ENCODE results near the gene PRICKLE2.

Gene PRICKLE2

DNA sequence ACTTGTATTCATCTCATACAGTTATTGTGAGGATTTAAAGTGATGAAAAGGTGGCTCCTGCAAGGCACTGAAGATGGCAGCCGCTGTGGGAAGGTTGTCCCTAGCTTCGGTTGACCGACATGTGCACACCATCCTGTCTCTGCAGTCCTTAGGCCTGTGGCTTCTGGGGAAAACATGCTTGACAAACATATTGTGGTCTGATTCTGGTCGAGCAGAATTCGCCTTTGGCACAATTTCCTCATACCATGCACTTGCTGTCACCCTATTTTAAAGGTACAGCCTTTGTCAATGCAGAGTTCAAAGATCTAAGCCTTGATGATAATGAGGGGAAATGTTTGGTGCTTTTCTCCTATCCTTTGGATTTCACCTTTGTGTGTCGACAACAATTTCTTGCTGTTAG, 50.9 kb downstream of the PRICKLE2 start:
- H3K36me3 ChIP-seq (ENCODE audit: control insufficient read depth in 2 of 2, insufficient read depth in 1 of 2, low read length in 2 of 2): no peaks in the 10 kb centered on the region
- CTCF ChIA-PET: no interaction called here
- TF ChIP-seq, protein P1, sequence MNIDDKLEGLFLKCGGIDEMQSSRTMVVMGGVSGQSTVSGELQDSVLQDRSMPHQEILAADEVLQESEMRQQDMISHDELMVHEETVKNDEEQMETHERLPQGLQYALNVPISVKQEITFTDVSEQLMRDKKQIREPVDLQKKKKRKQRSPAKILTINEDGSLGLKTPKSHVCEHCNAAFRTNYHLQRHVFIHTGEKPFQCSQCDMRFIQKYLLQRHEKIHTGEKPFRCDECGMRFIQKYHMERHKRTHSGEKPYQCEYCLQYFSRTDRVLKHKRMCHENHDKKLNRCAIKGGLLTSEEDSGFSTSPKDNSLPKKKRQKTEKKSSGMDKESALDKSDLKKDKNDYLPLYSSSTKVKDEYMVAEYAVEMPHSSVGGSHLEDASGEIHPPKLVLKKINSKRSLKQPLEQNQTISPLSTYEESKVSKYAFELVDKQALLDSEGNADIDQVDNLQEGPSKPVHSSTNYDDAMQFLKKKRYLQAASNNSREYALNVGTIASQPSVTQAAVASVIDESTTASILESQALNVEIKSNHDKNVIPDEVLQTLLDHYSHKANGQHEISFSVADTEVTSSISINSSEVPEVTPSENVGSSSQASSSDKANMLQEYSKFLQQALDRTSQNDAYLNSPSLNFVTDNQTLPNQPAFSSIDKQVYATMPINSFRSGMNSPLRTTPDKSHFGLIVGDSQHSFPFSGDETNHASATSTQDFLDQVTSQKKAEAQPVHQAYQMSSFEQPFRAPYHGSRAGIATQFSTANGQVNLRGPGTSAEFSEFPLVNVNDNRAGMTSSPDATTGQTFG (tag by site-specific recombination; IDR thresholded peaks at IDR 0.05; ENCODE audit: borderline replicate concordance): no peak
- TF ChIP-seq, protein P2, sequence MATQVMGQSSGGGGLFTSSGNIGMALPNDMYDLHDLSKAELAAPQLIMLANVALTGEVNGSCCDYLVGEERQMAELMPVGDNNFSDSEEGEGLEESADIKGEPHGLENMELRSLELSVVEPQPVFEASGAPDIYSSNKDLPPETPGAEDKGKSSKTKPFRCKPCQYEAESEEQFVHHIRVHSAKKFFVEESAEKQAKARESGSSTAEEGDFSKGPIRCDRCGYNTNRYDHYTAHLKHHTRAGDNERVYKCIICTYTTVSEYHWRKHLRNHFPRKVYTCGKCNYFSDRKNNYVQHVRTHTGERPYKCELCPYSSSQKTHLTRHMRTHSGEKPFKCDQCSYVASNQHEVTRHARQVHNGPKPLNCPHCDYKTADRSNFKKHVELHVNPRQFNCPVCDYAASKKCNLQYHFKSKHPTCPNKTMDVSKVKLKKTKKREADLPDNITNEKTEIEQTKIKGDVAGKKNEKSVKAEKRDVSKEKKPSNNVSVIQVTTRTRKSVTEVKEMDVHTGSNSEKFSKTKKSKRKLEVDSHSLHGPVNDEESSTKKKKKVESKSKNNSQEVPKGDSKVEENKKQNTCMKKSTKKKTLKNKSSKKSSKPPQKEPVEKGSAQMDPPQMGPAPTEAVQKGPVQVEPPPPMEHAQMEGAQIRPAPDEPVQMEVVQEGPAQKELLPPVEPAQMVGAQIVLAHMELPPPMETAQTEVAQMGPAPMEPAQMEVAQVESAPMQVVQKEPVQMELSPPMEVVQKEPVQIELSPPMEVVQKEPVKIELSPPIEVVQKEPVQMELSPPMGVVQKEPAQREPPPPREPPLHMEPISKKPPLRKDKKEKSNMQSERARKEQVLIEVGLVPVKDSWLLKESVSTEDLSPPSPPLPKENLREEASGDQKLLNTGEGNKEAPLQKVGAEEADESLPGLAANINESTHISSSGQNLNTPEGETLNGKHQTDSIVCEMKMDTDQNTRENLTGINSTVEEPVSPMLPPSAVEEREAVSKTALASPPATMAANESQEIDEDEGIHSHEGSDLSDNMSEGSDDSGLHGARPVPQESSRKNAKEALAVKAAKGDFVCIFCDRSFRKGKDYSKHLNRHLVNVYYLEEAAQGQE (tag by site-specific recombination; IDR thresholded peaks at IDR 0.05): no peak
- no peak for TF ChIP-seq ZNF37A (tag by site-specific recombination; IDR thresholded peaks at IDR 0.05)
- TF ChIP-seq ZNF175 (tag by site-specific recombination; IDR thresholded peaks at IDR 0.05): no peak
- TF ChIP-seq TRIM28 (IDR thresholded peaks at IDR 0.05; ENCODE audit: borderline replicate concordance, low read length): no peak
- no peak for TF ChIP-seq ZNF571 (tag by site-specific recombination; IDR thresholded peaks at IDR 0.05)
- TF ChIP-seq ZNF416 (tag by site-specific recombination; IDR thresholded peaks at IDR 0.05): no peak
- no peak for TF ChIP-seq ZNF138 (tag by site-specific recombination; IDR thresholded peaks at IDR 0.05; ENCODE audit: borderline replicate concordance)
- TF ChIP-seq ZNF549 (tag by site-specific recombination; IDR thresholded peaks at IDR 0.05): no peak
- TF ChIP-seq ZNF174 (tag by site-specific recombination; IDR thresholded peaks at IDR 0.05): no peak
- TF ChIP-seq, protein P3, sequence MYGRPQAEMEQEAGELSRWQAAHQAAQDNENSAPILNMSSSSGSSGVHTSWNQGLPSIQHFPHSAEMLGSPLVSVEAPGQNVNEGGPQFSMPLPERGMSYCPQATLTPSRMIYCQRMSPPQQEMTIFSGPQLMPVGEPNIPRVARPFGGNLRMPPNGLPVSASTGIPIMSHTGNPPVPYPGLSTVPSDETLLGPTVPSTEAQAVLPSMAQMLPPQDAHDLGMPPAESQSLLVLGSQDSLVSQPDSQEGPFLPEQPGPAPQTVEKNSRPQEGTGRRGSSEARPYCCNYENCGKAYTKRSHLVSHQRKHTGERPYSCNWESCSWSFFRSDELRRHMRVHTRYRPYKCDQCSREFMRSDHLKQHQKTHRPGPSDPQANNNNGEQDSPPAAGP (tag by site-specific recombination; IDR thresholded peaks at IDR 0.05): no peak
- TF ChIP-seq ZNF112 (tag by site-specific recombination; IDR thresholded peaks at IDR 0.05): no peak
- TF ChIP-seq SCRT2 (tag by site-specific recombination; IDR thresholded peaks at IDR 0.05): no peak
- TF ChIP-seq REPIN1 (tag by site-specific recombination; IDR thresholded peaks at IDR 0.05; ENCODE audit: low read depth): no peak
- TF ChIP-seq ZNF248 (tag by site-specific recombination; IDR thresholded peaks at IDR 0.05): no peak
- TF ChIP-seq KLF9 (tag by site-specific recombination; IDR thresholded peaks at IDR 0.05; ENCODE audit: low read depth): no peak
- TF ChIP-seq, protein P4, sequence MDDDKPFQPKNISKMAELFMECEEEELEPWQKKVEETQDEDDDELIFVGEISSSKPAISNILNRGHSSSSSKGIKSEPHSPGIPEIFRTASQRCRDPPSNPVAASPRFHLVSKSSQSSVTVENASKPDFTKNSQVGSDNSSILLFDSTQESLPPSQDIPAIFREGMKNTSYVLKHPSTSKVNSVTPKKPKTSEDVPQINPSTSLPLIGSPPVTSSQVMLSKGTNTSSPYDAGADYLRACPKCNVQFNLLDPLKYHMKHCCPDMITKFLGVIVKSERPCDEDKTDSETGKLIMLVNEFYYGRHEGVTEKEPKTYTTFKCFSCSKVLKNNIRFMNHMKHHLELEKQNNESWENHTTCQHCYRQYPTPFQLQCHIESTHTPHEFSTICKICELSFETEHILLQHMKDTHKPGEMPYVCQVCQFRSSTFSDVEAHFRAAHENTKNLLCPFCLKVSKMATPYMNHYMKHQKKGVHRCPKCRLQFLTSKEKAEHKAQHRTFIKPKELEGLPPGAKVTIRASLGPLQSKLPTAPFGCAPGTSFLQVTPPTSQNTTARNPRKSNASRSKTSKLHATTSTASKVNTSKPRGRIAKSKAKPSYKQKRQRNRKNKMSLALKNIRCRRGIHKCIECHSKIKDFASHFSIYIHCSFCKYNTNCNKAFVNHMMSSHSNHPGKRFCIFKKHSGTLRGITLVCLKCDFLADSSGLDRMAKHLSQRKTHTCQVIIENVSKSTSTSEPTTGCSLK (tag by site-specific recombination; IDR thresholded peaks at IDR 0.05): no peak
- TF ChIP-seq, protein P5, sequence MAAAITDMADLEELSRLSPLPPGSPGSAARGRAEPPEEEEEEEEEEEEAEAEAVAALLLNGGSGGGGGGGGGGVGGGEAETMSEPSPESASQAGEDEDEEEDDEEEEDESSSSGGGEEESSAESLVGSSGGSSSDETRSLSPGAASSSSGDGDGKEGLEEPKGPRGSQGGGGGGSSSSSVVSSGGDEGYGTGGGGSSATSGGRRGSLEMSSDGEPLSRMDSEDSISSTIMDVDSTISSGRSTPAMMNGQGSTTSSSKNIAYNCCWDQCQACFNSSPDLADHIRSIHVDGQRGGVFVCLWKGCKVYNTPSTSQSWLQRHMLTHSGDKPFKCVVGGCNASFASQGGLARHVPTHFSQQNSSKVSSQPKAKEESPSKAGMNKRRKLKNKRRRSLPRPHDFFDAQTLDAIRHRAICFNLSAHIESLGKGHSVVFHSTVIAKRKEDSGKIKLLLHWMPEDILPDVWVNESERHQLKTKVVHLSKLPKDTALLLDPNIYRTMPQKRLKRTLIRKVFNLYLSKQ (tag by site-specific recombination; IDR thresholded peaks at IDR 0.05; ENCODE audit: borderline replicate concordance): no peak
- no peak for TF ChIP-seq ZFP41 (tag by site-specific recombination; IDR thresholded peaks at IDR 0.05; ENCODE audit: borderline replicate concordance)
- TF ChIP-seq RBAK (tag by site-specific recombination; IDR thresholded peaks at IDR 0.05): no peak
- H3K9me3 ChIP-seq (ENCODE audit: control insufficient read depth, insufficient read depth, low read depth, low read length): no peaks in the 10 kb centered on the region
- H3K4me1 ChIP-seq (ENCODE audit: control insufficient read depth, insufficient read depth, low read length): no peaks in the 10 kb centered on the region
- no peak overlapping the region for H3K27ac ChIP-seq (ENCODE audit: extremely low read depth, low read depth, low read length)
- no peak overlapping the region for H3K4me3 ChIP-seq (ENCODE audit: low read depth, low read length)
- POLR2A ChIA-PET: no interaction called here

Data from HEK293 (cell line).